GM23248 (cell line): ENCODE measurements around the gene MYBPC1. TPM values are rescaled to one million over a fixed set of nuclear protein-coding genes. Genes with fewer than 3 reads are reported as not detected.
"Not testable (repeated sequence)": the region's sequence is repeated elsewhere in the genome, so short reads cannot be mapped to it uniquely, and the experiment has no call there.

Experiments used
- DNase-seq: peaks from one replicate; pipeline ENCODE4 v3.0.0-alpha.2; 2015
- H2AFZ ChIP-seq: fragments of 200-600 bp; sonication (generic); 2 replicates; pipeline ENCODE4 v1.6.1; 2016; ENCODE audit warnings: antibody characterized with exemption
- H3F3A ChIP-seq: fragments of 200-600 bp; sonication (generic); 2 replicates; pipeline ENCODE4 v1.6.1; 2016; ENCODE audit warnings: mild to moderate bottlenecking, antibody characterized with exemption, mixed run types; ENCODE audit not compliant: insufficient read depth
- H3K27ac ChIP-seq: fragments of 200-600 bp; sonication (generic); 2 replicates; pipeline ENCODE4 v1.5.1; 2016; ENCODE audit warnings: mild to moderate bottlenecking
- H3K27me3 ChIP-seq: fragments of 200-600 bp; sonication (generic); replicated peaks from 2 replicates; pipeline ENCODE4 v1.6.1; 2016; ENCODE audit warnings: mild to moderate bottlenecking; ENCODE audit not compliant: insufficient read depth
- H3K36me3 ChIP-seq: fragments of 200-600 bp; sonication (generic); 2 replicates; pipeline ENCODE4 v1.6.1; 2016; ENCODE audit warnings: low read depth, mild to moderate bottlenecking
- H3K4me1 ChIP-seq: fragments of 200-600 bp; sonication (generic); 2 replicates; pipeline ENCODE4 v1.6.1; 2016; ENCODE audit warnings: mild to moderate bottlenecking; ENCODE audit not compliant: insufficient read depth
- H3K4me2 ChIP-seq: fragments of 200-600 bp; sonication (generic); one replicate; pipeline ENCODE4 v1.6.1; 2016; ENCODE audit warnings: mild to moderate bottlenecking; ENCODE audit not compliant: unreplicated experiment
- H3K4me3 ChIP-seq: fragments of 200-600 bp; sonication (generic); 2 replicates; pipeline ENCODE4 v1.5.1; 2016; ENCODE audit warnings: mild to moderate bottlenecking
- H3K79me2 ChIP-seq: fragments of 200-600 bp; sonication (generic); 2 replicates; pipeline ENCODE4 v1.6.1; 2016; ENCODE audit warnings: mild to moderate bottlenecking; ENCODE audit not compliant: insufficient read depth
- H3K9ac ChIP-seq: fragments of 200-600 bp; sonication (generic); 2 replicates; pipeline ENCODE4 v1.6.1; 2016; ENCODE audit warnings: mild to moderate bottlenecking
- H3K9me2 ChIP-seq: fragments of 200-600 bp; sonication (generic); 2 replicates; pipeline ENCODE4 v1.6.1; 2016; ENCODE audit warnings: mixed run types, mild to moderate bottlenecking, moderate library complexity; ENCODE audit not compliant: insufficient read depth
- H3K9me3 ChIP-seq: fragments of 200-600 bp; sonication (generic); one replicate; pipeline ENCODE4 v1.6.1; 2017; ENCODE audit warnings: low read depth
- H4K20me1 ChIP-seq: fragments of 200-600 bp; sonication (generic); 2 replicates; pipeline ENCODE4 v1.6.0; 2016; ENCODE audit not compliant: insufficient read depth
- EZH2 ChIP-seq: fragments of 200-600 bp; sonication (generic); IDR thresholded peaks from 2 replicates; pipeline ENCODE4 v1.6.1; 2018; ENCODE audit warnings: antibody characterized with exemption, mild to moderate bottlenecking; ENCODE audit not compliant: insufficient read depth, poor library complexity, severe bottlenecking
- EZH2phosphoT487 ChIP-seq: fragments of 200-600 bp; sonication (generic); IDR thresholded peaks from 2 replicates; pipeline ENCODE4 v1.6.1; 2018; ENCODE audit warnings: antibody characterized with exemption, moderate library complexity, mild to moderate bottlenecking, low read depth; ENCODE audit not compliant: insufficient read depth
- WGBS, 2 experiments: methylation state at CpG; one replicate each; pipeline ENCODE4 v1.1.6; 2015 to 2017; ENCODE audit warnings: low lambda C conversion rate in 2 of 2, low coverage in 1 of 2; ENCODE audit errors: missing lambda C conversion rate in 2 of 2; 5-methylcytosine and 5-hydroxymethylcytosine counted together
- in situ Hi-C: fragments of 300-500 bp; cut with MboI; formaldehyde crosslinking; loops from 2 replicates; pipeline ENCODE4 v1.15.0; 2020
- polyA plus RNA-seq: library from polyadenylated mRNA; unstranded; fragments of >200 nt; fragmentation: Nextera tagmentation; extraction: Ambion mirVana; gene quantifications from 2 replicates; pipeline ENCODE4 v1.2.1, GENCODE V29; 2016
- total RNA-seq: library from RNA; depleted of rRNA; stranded (reverse); fragments of >200 nt; shearing (Covaris generic); gene quantifications from 2 replicates; pipeline ENCODE4 v1.2.3, GENCODE V29; 2014

The MYBPC1 gene
- total and polyA plus RNA-seq, 2 experiments from 2014 or later = not detected

GRCh38 chr12:101654442-101654841 is 59.7 kb downstream of the MYBPC1 start:
- Histone ChIP-seq H3K79me2 (no peaks in the 10 kb centered on the region), H3K4me2 (no peak overlapping the region), H3K4me1 (no peaks in the 10 kb centered on the region), H3K27me3 (no peaks in the 10 kb centered on the region), H3K9me3 (no peaks in the 10 kb centered on the region), H3K9me2 (no peaks in the 10 kb centered on the region), H3K9ac (no peak overlapping the region), H3K27ac (no peak overlapping the region), H3K4me3 (no peak overlapping the region), H2AFZ (no peak overlapping the region), H3K36me3 (no peaks in the 10 kb centered on the region), H3F3A (no peaks in the 10 kb centered on the region), H4K20me1 (no peaks in the 10 kb centered on the region)
- in situ Hi-C loops = no loop called here
- WGBS, 2 experiments = 44 to 86% methylated on average over 1 of the region's 1 CpG
- no peak for TF ChIP-seq EZH2phosphoT487
- TF ChIP-seq EZH2 = no peak
- DNase-seq = no peak

DNA sequence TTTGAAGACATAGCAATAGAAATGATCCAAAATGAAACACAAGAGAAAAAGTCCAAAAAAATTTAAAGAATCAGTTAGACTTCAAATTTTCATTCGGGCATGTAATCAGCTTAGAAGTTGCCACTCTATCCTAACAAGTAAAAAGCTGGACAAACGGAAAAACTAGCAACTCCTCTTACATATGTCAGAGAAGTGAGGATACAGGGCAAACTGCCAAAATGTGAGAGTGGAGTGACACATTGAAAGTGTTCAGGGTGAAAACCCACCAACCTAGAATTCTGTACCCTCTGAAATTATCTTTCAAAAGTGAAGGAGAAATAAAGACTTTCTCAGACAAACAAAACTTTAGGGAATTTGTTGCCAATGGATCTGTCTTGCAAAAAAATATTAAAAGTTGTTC is 60.6 kb downstream of the MYBPC1 start:
- Histone ChIP-seq H3K4me2 (no peak overlapping the region), H3K9ac (no peak overlapping the region), H3K27me3 (no peaks in the 10 kb centered on the region), H3K9me3 (no peaks in the 10 kb centered on the region), H3K79me2 (no peaks in the 10 kb centered on the region), H2AFZ (no peak overlapping the region), H3K27ac (no peak overlapping the region), H3K4me1 (no peaks in the 10 kb centered on the region), H4K20me1 (no peaks in the 10 kb centered on the region), H3K9me2 (no peaks in the 10 kb centered on the region), H3F3A (no peaks in the 10 kb centered on the region), H3K36me3 (no peaks in the 10 kb centered on the region), H3K4me3 (no peak overlapping the region)
- no peak for TF ChIP-seq EZH2
- TF ChIP-seq EZH2phosphoT487 = no peak
- DNase-seq = no peak
- 25 to 28% methylated on average over 2 of the region's 2 CpGs for WGBS, 2 experiments
- in situ Hi-C loops = no loop called here

DNA sequence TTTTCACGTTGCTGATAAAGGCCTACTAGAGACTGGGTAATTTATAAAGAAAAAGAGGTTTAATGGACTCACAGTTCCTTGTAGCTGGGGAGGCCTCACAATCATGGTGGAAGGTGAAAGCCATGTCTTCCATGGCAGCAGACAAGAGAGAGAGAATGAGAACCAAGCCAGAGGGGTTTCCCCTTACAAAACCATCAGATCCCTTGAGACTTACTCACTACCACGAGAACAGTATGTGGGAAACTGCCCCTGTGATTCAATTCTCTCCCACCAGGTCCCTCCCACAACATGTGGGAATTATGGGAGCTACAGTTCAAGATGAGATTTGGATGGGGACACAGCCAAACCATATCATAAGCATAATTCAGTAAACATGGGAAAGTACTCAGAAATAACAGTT is 65.9 kb downstream of the MYBPC1 start:
- not testable (repeated sequence) for H3K4me1 ChIP-seq, H3K9me3 ChIP-seq

DNA sequence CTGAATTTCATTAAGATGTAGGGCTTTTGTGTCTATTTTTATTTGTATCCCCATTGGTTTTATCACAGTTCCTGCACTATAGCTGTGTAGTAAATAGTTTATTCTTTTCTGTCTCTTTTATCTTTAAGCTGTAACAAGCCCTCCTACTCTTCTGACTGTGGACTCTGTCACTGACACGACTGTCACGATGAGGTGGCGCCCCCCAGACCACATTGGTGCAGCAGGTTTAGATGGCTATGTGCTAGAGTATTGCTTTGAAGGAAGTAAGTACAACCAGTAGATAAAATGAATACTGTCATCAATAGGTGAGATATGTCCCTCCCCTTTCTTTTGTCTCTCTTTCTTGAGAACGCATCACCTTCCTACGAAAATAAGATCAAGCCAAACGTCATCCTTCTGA is 68.5 kb downstream of the MYBPC1 start:
- H3K4me1 ChIP-seq = no peaks in the 10 kb centered on the region
- H3K36me3 ChIP-seq = no peaks in the 10 kb centered on the region
- no peak for DNase-seq
- no peaks in the 10 kb centered on the region for H3K9me3 ChIP-seq
- H3K4me2 ChIP-seq = no peak overlapping the region
- H3K27me3 ChIP-seq = 0 out of 2 replicates have a peak, but pooled peaks cover 6% of the 10 kb centered on the region
- no peak overlapping the region for H3K27ac ChIP-seq
- no peaks in the 10 kb centered on the region for H3K9me2 ChIP-seq
- 51 to 66% methylated on average over 6 of the region's 6 CpGs for WGBS, 2 experiments
- no peak overlapping the region for H3K4me3 ChIP-seq
- H3F3A ChIP-seq = no peaks in the 10 kb centered on the region
- no peak overlapping the region for H3K9ac ChIP-seq
- TF ChIP-seq EZH2phosphoT487 (no peak), EZH2 (no peak)
- in situ Hi-C loops = no loop called here
- H3K79me2 ChIP-seq = no peaks in the 10 kb centered on the region
- H4K20me1 ChIP-seq = no peaks in the 10 kb centered on the region
- no peak overlapping the region for H2AFZ ChIP-seq

More for the DNA sequence above, 65.9 kb downstream of the MYBPC1 start:
- H3K27ac ChIP-seq, H3K9me2 ChIP-seq, H3K79me2 ChIP-seq, H3K27me3 ChIP-seq, DNase-seq, H3K4me3 ChIP-seq, H3K9ac ChIP-seq, H3K4me2 ChIP-seq, H4K20me1 ChIP-seq, in situ Hi-C loops, H2AFZ ChIP-seq, H3F3A ChIP-seq, H3K36me3 ChIP-seq: not testable (repeated sequence)
- WGBS, 2 experiments = 15 to 28% methylated on average over 2 of the region's 2 CpGs

GRCh38 chr12:101664992-101665391 is 70.2 kb downstream of the MYBPC1 start:
- H3K27ac ChIP-seq = no peak overlapping the region
- no peak overlapping the region for H2AFZ ChIP-seq
- H3K9ac ChIP-seq = no peak overlapping the region
- H3K79me2 ChIP-seq = no peaks in the 10 kb centered on the region
- no peaks in the 10 kb centered on the region for H3K4me1 ChIP-seq
- no peak for DNase-seq
- H3K27me3 ChIP-seq = 0 out of 2 replicates have a peak, but pooled peaks cover 6% of the 10 kb centered on the region
- H3K36me3 ChIP-seq = no peaks in the 10 kb centered on the region
- no peaks in the 10 kb centered on the region for H4K20me1 ChIP-seq
- in situ Hi-C loops = no loop called here
- WGBS, 2 experiments = 36 to 45% methylated on average over 7 of the region's 7 CpGs
- H3K9me3 ChIP-seq = no peaks in the 10 kb centered on the region
- TF ChIP-seq EZH2phosphoT487 = no peak
- no peak for TF ChIP-seq EZH2
- no peak overlapping the region for H3K4me3 ChIP-seq
- H3K4me2 ChIP-seq = no peak overlapping the region
- no peaks in the 10 kb centered on the region for H3K9me2 ChIP-seq
- no peaks in the 10 kb centered on the region for H3F3A ChIP-seq
